ENCODE data around the gene SLC9A9. TPM values are rescaled to one million over a fixed set of nuclear protein-coding genes. Genes with fewer than 3 reads are reported as not detected.
A peak's percentile ranks its signal among the peaks of the same experiment; 100 is the strongest.

SLC9A9 gene
- total RNA-seq, 2 experiments from 2014 or later, result 12.2 TPM

- no peaks in the 10 kb centered on the region for H3K27me3 Mint-ChIP-seq
- no peak overlapping the region for H3K4me3 Mint-ChIP-seq
- Histone ChIP-seq H3K36me3 (ENCODE audit: insufficient read depth, low read length) (no peaks in the 10 kb centered on the region), H3K4me1 (ENCODE audit: insufficient read depth, low read length) (no peaks in the 10 kb centered on the region), H3K27me3 (ENCODE audit: control insufficient read depth in 1 of 2, insufficient read depth in 2 of 2, low read length in 2 of 2) (no peaks in the 10 kb centered on the region), H3K4me3 (ENCODE audit: low read length) (no peak overlapping the region), H3K9me3 (ENCODE audit: control insufficient read depth in 1 of 2, insufficient read depth in 1 of 2, low read length in 2 of 2) (no peaks in the 10 kb centered on the region), H3K27ac (ENCODE audit: low read depth in 1 of 2, low read length in 2 of 2) (no peak overlapping the region)
- DNase-seq, result no peak
- no peaks in the 10 kb centered on the region for H3K36me3 Mint-ChIP-seq (ENCODE audit: low read depth)
- TF ChIP-seq CTCF (IDR thresholded peaks at IDR 0.05), result no peak
- ChIA-PET CTCF (no interaction called here), POLR2A (no interaction called here)
- ATAC-seq (ENCODE audit: poor library complexity), result no peak
- peaks cover 14% of the 10 kb centered on the region for H3K4me1 Mint-ChIP-seq (ENCODE audit: low read depth)
- intact Hi-C loops (cut with DNase I, micrococcal nuclease), result no loop called here
- no peaks in the 10 kb centered on the region for H3K9me3 Mint-ChIP-seq
- H3K27ac Mint-ChIP-seq, result no peak overlapping the region
These were observed 317.2 kb downstream of the SLC9A9 start for GRCh38 chr3:143531101-143531500.

DNA sequence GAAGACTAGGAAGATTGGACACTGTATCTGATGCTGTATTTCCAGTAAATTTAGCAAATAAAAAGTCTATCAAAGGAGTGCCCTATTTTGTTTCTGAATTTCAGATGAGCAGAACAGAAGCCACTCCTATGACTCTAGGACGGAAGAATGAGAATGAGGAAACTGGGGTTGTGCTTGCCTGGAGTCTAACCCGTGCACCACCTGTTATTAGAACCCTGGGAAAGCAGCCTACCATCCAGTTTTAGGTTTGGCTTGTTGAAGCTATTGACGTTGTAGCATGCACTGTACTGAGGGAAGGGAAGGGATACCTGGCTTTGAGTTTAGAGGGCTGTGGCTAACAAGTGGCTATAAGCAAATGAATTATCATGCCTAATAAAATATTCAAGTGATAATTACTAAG lies 318.5 kb downstream of the SLC9A9 start:
- no peak overlapping the region for H3K4me3 ChIP-seq (ENCODE audit: low read length)
- no peaks in the 10 kb centered on the region for H3K36me3 ChIP-seq (ENCODE audit: insufficient read depth, low read length)
- DNase-seq (no peak), ATAC-seq (ENCODE audit: poor library complexity) (no peak)
- no peaks in the 10 kb centered on the region for H3K4me1 ChIP-seq (ENCODE audit: insufficient read depth, low read length)
- POLR2A ChIA-PET, result no interaction called here
- Mint-ChIP-seq H3K4me3 (no peak overlapping the region), H3K9me3 (peaks cover 5% of the 10 kb centered on the region), H3K4me1 (ENCODE audit: low read depth) (peaks cover 14% of the 10 kb centered on the region), H3K27me3 (no peaks in the 10 kb centered on the region), H3K36me3 (ENCODE audit: low read depth) (no peaks in the 10 kb centered on the region), H3K27ac (no peak overlapping the region)
- no peak overlapping the region for H3K27ac ChIP-seq (ENCODE audit: low read depth in 1 of 2, low read length in 2 of 2)
- intact Hi-C loops (cut with DNase I, micrococcal nuclease), result no loop called here
- H3K27me3 ChIP-seq (ENCODE audit: control insufficient read depth in 1 of 2, insufficient read depth in 2 of 2, low read length in 2 of 2), result no peaks in the 10 kb centered on the region
- no peaks in the 10 kb centered on the region for H3K9me3 ChIP-seq (ENCODE audit: control insufficient read depth in 1 of 2, insufficient read depth in 1 of 2, low read length in 2 of 2)
- no peak for TF ChIP-seq CTCF (IDR thresholded peaks at IDR 0.05)
- CTCF ChIA-PET, result no interaction called here

DNA sequence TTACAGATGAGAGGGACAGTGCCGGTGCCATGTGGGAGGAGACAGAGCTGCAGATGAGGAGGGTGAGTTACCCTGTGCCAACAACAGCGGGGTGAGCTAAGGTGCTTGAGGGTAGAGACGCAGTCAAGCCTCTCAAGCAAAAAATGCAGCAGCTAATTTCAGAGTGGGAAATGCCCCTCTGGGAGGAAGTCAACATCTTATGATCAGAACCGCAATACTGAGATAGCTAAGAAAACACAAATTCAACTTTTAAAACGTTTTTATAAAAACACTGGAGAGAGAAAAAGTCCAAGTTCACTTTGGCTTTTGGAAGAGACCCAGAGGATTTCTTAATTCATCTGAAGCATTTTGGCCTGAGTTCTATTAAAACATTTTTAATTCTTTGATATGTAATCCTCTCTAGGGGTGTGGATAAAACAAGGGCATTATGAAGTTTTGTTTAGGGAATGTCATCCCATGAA lies 319.2 kb downstream of the SLC9A9 start:
- H3K27ac ChIP-seq (ENCODE audit: low read depth in 1 of 2, low read length in 2 of 2), result no peak overlapping the region
- H3K27ac Mint-ChIP-seq, result peak overlapping the region; percentile 59
- H3K4me1 ChIP-seq (ENCODE audit: insufficient read depth, low read length), result no peaks in the 10 kb centered on the region
- peaks cover 8% of the 10 kb centered on the region for H3K9me3 Mint-ChIP-seq
- DNase-seq (peak in 6 of 14 experiments; percentile 1 to 45 (median 9)), ATAC-seq (ENCODE audit: poor library complexity) (peak; percentile 98)
- H3K27me3 Mint-ChIP-seq, result no peaks in the 10 kb centered on the region
- H3K4me1 Mint-ChIP-seq (ENCODE audit: low read depth), result peaks cover 14% of the 10 kb centered on the region
- H3K9me3 ChIP-seq (ENCODE audit: control insufficient read depth in 1 of 2, insufficient read depth in 1 of 2, low read length in 2 of 2), result no peaks in the 10 kb centered on the region
- no peaks in the 10 kb centered on the region for H3K36me3 Mint-ChIP-seq (ENCODE audit: low read depth)
- H3K27me3 ChIP-seq (ENCODE audit: control insufficient read depth in 1 of 2, insufficient read depth in 2 of 2, low read length in 2 of 2), result no peaks in the 10 kb centered on the region
- ChIA-PET CTCF (no interaction called here), POLR2A (no interaction called here)
- intact Hi-C loops (cut with DNase I, micrococcal nuclease), result no loop called here
- no peak overlapping the region for H3K4me3 ChIP-seq (ENCODE audit: low read length)
- no peak overlapping the region for H3K4me3 Mint-ChIP-seq
- no peak for TF ChIP-seq CTCF (IDR thresholded peaks at IDR 0.05)
- no peaks in the 10 kb centered on the region for H3K36me3 ChIP-seq (ENCODE audit: insufficient read depth, low read length)

All from CD4-positive, alpha-beta T cell (primary cell).